DND-41 (cell line): ENCODE results near the gene KLC1.

Experiments
- EZH2 ChIP-seq: IDR thresholded peaks from 3 replicates; pipeline ENCODE4 v1.6.1; 2012; ENCODE audit warnings: borderline replicate concordance, low read depth, mild to moderate bottlenecking, moderate library complexity, low read length, inconsistent platforms; ENCODE audit not compliant: severe bottlenecking
- TF ChIP-seq, protein P1 (sequence below): IDR thresholded peaks from 2 replicates; pipeline ENCODE4 v1.5.1; 2012; ENCODE audit warnings: borderline replicate concordance, low read length, moderate library complexity, mild to moderate bottlenecking; ENCODE audit not compliant: poor library complexity, severe bottlenecking; ENCODE audit errors: extremely low read depth

DNA sequence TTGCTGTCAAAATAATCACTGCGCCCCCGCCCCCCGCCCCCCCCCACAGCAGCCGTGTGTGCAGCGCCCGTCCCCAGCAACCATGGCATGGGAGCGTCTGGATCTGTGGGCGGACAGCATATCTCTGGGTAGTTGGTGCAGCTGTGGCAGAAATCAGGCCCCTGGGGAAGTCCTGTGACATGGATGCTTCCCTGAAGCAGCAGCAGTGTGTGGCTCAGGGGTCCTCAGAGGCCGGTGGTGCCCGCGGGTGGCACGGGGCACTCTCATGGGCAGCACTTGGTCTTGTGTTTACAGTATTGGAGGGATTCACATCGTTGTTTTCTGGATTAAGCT lies 67.0 kb downstream of the KLC1 start:
- TF ChIP-seq, protein P1, sequence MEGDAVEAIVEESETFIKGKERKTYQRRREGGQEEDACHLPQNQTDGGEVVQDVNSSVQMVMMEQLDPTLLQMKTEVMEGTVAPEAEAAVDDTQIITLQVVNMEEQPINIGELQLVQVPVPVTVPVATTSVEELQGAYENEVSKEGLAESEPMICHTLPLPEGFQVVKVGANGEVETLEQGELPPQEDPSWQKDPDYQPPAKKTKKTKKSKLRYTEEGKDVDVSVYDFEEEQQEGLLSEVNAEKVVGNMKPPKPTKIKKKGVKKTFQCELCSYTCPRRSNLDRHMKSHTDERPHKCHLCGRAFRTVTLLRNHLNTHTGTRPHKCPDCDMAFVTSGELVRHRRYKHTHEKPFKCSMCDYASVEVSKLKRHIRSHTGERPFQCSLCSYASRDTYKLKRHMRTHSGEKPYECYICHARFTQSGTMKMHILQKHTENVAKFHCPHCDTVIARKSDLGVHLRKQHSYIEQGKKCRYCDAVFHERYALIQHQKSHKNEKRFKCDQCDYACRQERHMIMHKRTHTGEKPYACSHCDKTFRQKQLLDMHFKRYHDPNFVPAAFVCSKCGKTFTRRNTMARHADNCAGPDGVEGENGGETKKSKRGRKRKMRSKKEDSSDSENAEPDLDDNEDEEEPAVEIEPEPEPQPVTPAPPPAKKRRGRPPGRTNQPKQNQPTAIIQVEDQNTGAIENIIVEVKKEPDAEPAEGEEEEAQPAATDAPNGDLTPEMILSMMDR: no peak
- TF ChIP-seq EZH2: no peak
